HG03460 (cell line): ENCODE measurements around the gene ANAPC2.

Source experiments
- ATAC-seq: cut with Tn5 transposase; IDR thresholded peaks from one replicate; pipeline ENCODE4 v1.9.1; 2021; ENCODE audit not compliant: unreplicated experiment

The ANAPC2 gene

GRCh38 chr9:137164370-137165249 lies 23.8 kb downstream of the ANAPC2 start:
- no peak for ATAC-seq

GRCh38 chr9:137163805-137164204 lies 24.6 kb downstream of the ANAPC2 start:
- ATAC-seq, result no peak

- no peak for ATAC-seq
Measured at GRCh38 chr9:137163365-137163715, 25.0 kb downstream of the ANAPC2 start.

GRCh38 chr9:137162505-137163364 lies 25.6 kb downstream of the ANAPC2 start:
- no peak for ATAC-seq

GRCh38 chr9:137161558-137162486 lies 26.5 kb downstream of the ANAPC2 start:
- ATAC-seq, result no peak

GRCh38 chr9:137160716-137161557 lies 27.4 kb downstream of the ANAPC2 start:
- no peak for ATAC-seq

- no peak for ATAC-seq
Measured at GRCh38 chr9:137160054-137160425, 28.3 kb downstream of the ANAPC2 start.

- ATAC-seq, result no peak
Measured at GRCh38 chr9:137159105-137160053, 29.0 kb downstream of the ANAPC2 start.

GRCh38 chr9:137158625-137159024 lies 29.7 kb downstream of the ANAPC2 start:
- no peak for ATAC-seq

GRCh38 chr9:137157618-137158415 lies 30.5 kb downstream of the ANAPC2 start:
- ATAC-seq, result no peak

GRCh38 chr9:137156567-137157375 lies 31.6 kb downstream of the ANAPC2 start:
- ATAC-seq, result no peak

GRCh38 chr9:137152844-137153405 lies 35.4 kb downstream of the ANAPC2 start:
- ATAC-seq, result no peak

GRCh38 chr9:137150617-137151457 lies 37.5 kb downstream of the ANAPC2 start:
- peak; percentile 45 for ATAC-seq

GRCh38 chr9:137149942-137150616 lies 38.3 kb downstream of the ANAPC2 start:
- ATAC-seq, result peak; percentile 17

- no peak for ATAC-seq
Measured at GRCh38 chr9:137149363-137149762, 39.0 kb downstream of the ANAPC2 start.

- no peak for ATAC-seq
Measured at GRCh38 chr9:137148661-137149060, 39.7 kb downstream of the ANAPC2 start.
